IPS-20b (cell line): ENCODE results near the gene DENND1B.
"Not testable (repeated sequence)": the region's sequence is repeated elsewhere in the genome, so short reads cannot be mapped to it uniquely, and the experiment has no call there.

Source experiments
- H3K27ac ChIP-seq: one replicate; pipeline ENCODE4 v1.5.1; 2013; ENCODE audit warnings: low read length
- H3K27me3 ChIP-seq: 2 replicates; pipeline ENCODE4 v1.6.1; 2013; ENCODE audit warnings: mild to moderate bottlenecking, low read length, inconsistent platforms; ENCODE audit not compliant: insufficient read depth
- H3K36me3 ChIP-seq: 2 replicates; pipeline ENCODE4 v1.6.1; 2013; ENCODE audit warnings: low read depth, mild to moderate bottlenecking, inconsistent platforms, low read length, moderate library complexity; ENCODE audit not compliant: insufficient read depth
- H3K4me1 ChIP-seq: 2 replicates; pipeline ENCODE4 v1.6.1; 2013; ENCODE audit warnings: mild to moderate bottlenecking, control low read depth, inconsistent platforms, low read length, moderate library complexity; ENCODE audit not compliant: insufficient read depth
- H3K4me3 ChIP-seq: 2 replicates; pipeline ENCODE4 v1.5.1; 2013; ENCODE audit warnings: mild to moderate bottlenecking, low read length, inconsistent platforms
- H3K9ac ChIP-seq: 2 replicates; pipeline ENCODE4 v1.6.1; 2013; ENCODE audit warnings: low read depth, mild to moderate bottlenecking, inconsistent platforms, low read length, moderate library complexity
- H3K9me3 ChIP-seq: 2 replicates; pipeline ENCODE4 v1.6.1; 2013; ENCODE audit warnings: mild to moderate bottlenecking, low read depth, low read length, inconsistent platforms; ENCODE audit not compliant: insufficient read depth

DENND1B gene

GRCh38 chr1:197519741-197520334 is 255.4 kb downstream of the DENND1B start:
- Histone ChIP-seq H3K9me3 (no peaks in the 10 kb centered on the region), H3K4me3 (no peak overlapping the region), H3K9ac (no peak overlapping the region), H3K36me3 (no peaks in the 10 kb centered on the region), H3K4me1 (peaks cover 6% of the 10 kb centered on the region; the same call in 1 of the 2 replicates), H3K27ac (no peak overlapping the region), H3K27me3 (no peaks in the 10 kb centered on the region)

GRCh38 chr1:197515421-197515820 is 259.9 kb downstream of the DENND1B start:
- Histone ChIP-seq H3K27ac (no peak overlapping the region), H3K4me3 (no peak overlapping the region), H3K27me3 (no peaks in the 10 kb centered on the region), H3K4me1 (no peaks in the 10 kb centered on the region), H3K9ac (no peak overlapping the region), H3K36me3 (no peaks in the 10 kb centered on the region), H3K9me3 (no peaks in the 10 kb centered on the region)

GRCh38 chr1:197510691-197511378 is 264.4 kb downstream of the DENND1B start:
- Histone ChIP-seq H3K4me3 (no peak overlapping the region), H3K27me3 (no peaks in the 10 kb centered on the region), H3K27ac (no peak overlapping the region), H3K9me3 (no peaks in the 10 kb centered on the region), H3K4me1 (peaks cover 7% of the 10 kb centered on the region; the same call in 1 of the 2 replicates), H3K36me3 (no peaks in the 10 kb centered on the region), H3K9ac (no peak overlapping the region)

GRCh38 chr1:197496722-197497121 is 278.6 kb downstream of the DENND1B start:
- H3K27ac ChIP-seq: no peak overlapping the region
- H3K4me1 ChIP-seq: no peaks in the 10 kb centered on the region
- H3K27me3 ChIP-seq: no peaks in the 10 kb centered on the region
- H3K4me3 ChIP-seq: no peak overlapping the region
- H3K9me3 ChIP-seq: no peaks in the 10 kb centered on the region
- H3K9ac ChIP-seq: no peak overlapping the region
- no peaks in the 10 kb centered on the region for H3K36me3 ChIP-seq

GRCh38 chr1:197491505-197491904 is 283.8 kb downstream of the DENND1B start:
- H3K4me1 ChIP-seq, H3K27ac ChIP-seq, H3K9me3 ChIP-seq, H3K4me3 ChIP-seq, H3K9ac ChIP-seq, H3K27me3 ChIP-seq, H3K36me3 ChIP-seq: not testable (repeated sequence)

GRCh38 chr1:197486946-197487345 is 288.3 kb downstream of the DENND1B start:
- Histone ChIP-seq H3K4me1 (no peaks in the 10 kb centered on the region), H3K4me3 (no peak overlapping the region), H3K9ac (no peak overlapping the region), H3K36me3 (no peaks in the 10 kb centered on the region), H3K27me3 (no peaks in the 10 kb centered on the region), H3K27ac (no peak overlapping the region), H3K9me3 (no peaks in the 10 kb centered on the region)

GRCh38 chr1:197485790-197486189 is 289.5 kb downstream of the DENND1B start:
- no peak overlapping the region for H3K9ac ChIP-seq
- H3K36me3 ChIP-seq: no peaks in the 10 kb centered on the region
- no peaks in the 10 kb centered on the region for H3K4me1 ChIP-seq
- no peaks in the 10 kb centered on the region for H3K9me3 ChIP-seq
- no peak overlapping the region for H3K27ac ChIP-seq
- H3K27me3 ChIP-seq: no peaks in the 10 kb centered on the region
- H3K4me3 ChIP-seq: no peak overlapping the region

GRCh38 chr1:197481101-197481500 is 294.2 kb downstream of the DENND1B start:
- Histone ChIP-seq H3K27ac (no peak overlapping the region), H3K9ac (no peak overlapping the region), H3K9me3 (no peaks in the 10 kb centered on the region), H3K27me3 (no peaks in the 10 kb centered on the region), H3K4me1 (no peaks in the 10 kb centered on the region), H3K36me3 (no peaks in the 10 kb centered on the region), H3K4me3 (no peak overlapping the region)

GRCh38 chr1:197480446-197480845 is 294.8 kb downstream of the DENND1B start:
- H3K36me3 ChIP-seq: no peaks in the 10 kb centered on the region
- H3K27me3 ChIP-seq: no peaks in the 10 kb centered on the region
- no peak overlapping the region for H3K9ac ChIP-seq
- H3K9me3 ChIP-seq: no peaks in the 10 kb centered on the region
- no peak overlapping the region for H3K27ac ChIP-seq
- H3K4me1 ChIP-seq: no peaks in the 10 kb centered on the region
- no peak overlapping the region for H3K4me3 ChIP-seq

GRCh38 chr1:197472141-197472540 is 303.1 kb downstream of the DENND1B start:
- H3K27ac ChIP-seq: no peak overlapping the region
- H3K36me3 ChIP-seq: no peaks in the 10 kb centered on the region
- no peak overlapping the region for H3K4me3 ChIP-seq
- no peaks in the 10 kb centered on the region for H3K27me3 ChIP-seq
- peaks cover 25% of the 10 kb centered on the region; the same call in 1 of the 2 replicates for H3K4me1 ChIP-seq
- no peak overlapping the region for H3K9ac ChIP-seq
- H3K9me3 ChIP-seq: no peaks in the 10 kb centered on the region

- Histone ChIP-seq H3K9me3 (no peaks in the 10 kb centered on the region), H3K27ac (no peak overlapping the region), H3K9ac (no peak overlapping the region), H3K4me3 (no peak overlapping the region), H3K27me3 (no peaks in the 10 kb centered on the region), H3K4me1 (peaks cover 25% of the 10 kb centered on the region; the same call in 1 of the 2 replicates), H3K36me3 (no peaks in the 10 kb centered on the region)
Observed at GRCh38 chr1:197471248-197471985, 303.9 kb downstream of the DENND1B start.

GRCh38 chr1:197470330-197470729 is 304.9 kb downstream of the DENND1B start:
- Histone ChIP-seq H3K9ac (no peak overlapping the region), H3K36me3 (no peaks in the 10 kb centered on the region), H3K4me1 (peaks cover 25% of the 10 kb centered on the region; the same call in 1 of the 2 replicates), H3K9me3 (no peaks in the 10 kb centered on the region), H3K27ac (no peak overlapping the region), H3K27me3 (no peaks in the 10 kb centered on the region), H3K4me3 (no peak overlapping the region)
